Activated B cell treated with CpG ODN at 0.5 μM for 24 hours (primary cell): ENCODE data around the gene SYCE3. TPM values are rescaled to one million over a fixed set of nuclear protein-coding genes. Genes with fewer than 3 reads are reported as not detected.
"Not testable (repeated sequence)": the region's sequence is repeated elsewhere in the genome, so short reads cannot be mapped to it uniquely, and the experiment has no call there.

ENCODE experiments used
- ATAC-seq: fragments of 200-7000 bp; cut with Tn5 transposase; one replicate; pipeline ENCODE4 v1.10.0; 2021; ENCODE audit warnings: low read depth, mild to moderate bottlenecking, moderate library complexity
- CTCF ChIA-PET: fragments of 350-600 bp; sonication (Branson Sonifier 250); formaldehyde crosslinking; loops from one replicate; lab custom pipeline; 2021; ENCODE audit warnings: antibody characterized with exemption; lab: Charles Lee
- POLR2A ChIA-PET: fragments of 350-600 bp; sonication (Branson Sonifier 250); formaldehyde crosslinking; loops from one replicate; lab custom pipeline; 2021; ENCODE audit warnings: antibody characterized with exemption; lab: Charles Lee
- DNase-seq: peaks from one replicate; pipeline ENCODE4 v3.0.0; 2022
- H3K27ac Mint-ChIP-seq: one replicate; pipeline ENCODE4 v1.8.0; 2020; ENCODE audit warnings: mixed read lengths
- H3K27me3 Mint-ChIP-seq: one replicate; pipeline ENCODE4 v1.8.0; 2021; ENCODE audit warnings: mixed read lengths
- H3K36me3 Mint-ChIP-seq: one replicate; pipeline ENCODE4 v1.8.0; 2021; ENCODE audit warnings: low read depth, mixed read lengths
- H3K4me1 Mint-ChIP-seq: one replicate; pipeline ENCODE4 v1.8.0; 2021; ENCODE audit warnings: mixed read lengths
- H3K4me3 Mint-ChIP-seq: one replicate; pipeline ENCODE4 v1.8.0; 2020; ENCODE audit warnings: mild to moderate bottlenecking, mixed read lengths
- H3K9me3 Mint-ChIP-seq: one replicate; pipeline ENCODE4 v1.8.0; 2020; ENCODE audit warnings: mixed read lengths
- intact Hi-C: fragments of 100-400 bp; cut with micrococcal nuclease; formaldehyde crosslinking; loops from one replicate; pipeline ENCODE4 v1.15.1; 2024
- total RNA-seq: library from RNA; stranded (reverse); gene quantifications from 2 replicates; pipeline ENCODE4 v1.2.3, GENCODE V29; 2022
- TF ChIP-seq, protein P1 (sequence below): fragments of 200-600 bp; IDR thresholded peaks from one replicate; pipeline ENCODE4 v1.8.0; 2022; ENCODE audit warnings: antibody characterized with exemption, mild to moderate bottlenecking

The SYCE3 gene
- total RNA-seq, 1 donor from 2014 or later = not detected

DNA sequence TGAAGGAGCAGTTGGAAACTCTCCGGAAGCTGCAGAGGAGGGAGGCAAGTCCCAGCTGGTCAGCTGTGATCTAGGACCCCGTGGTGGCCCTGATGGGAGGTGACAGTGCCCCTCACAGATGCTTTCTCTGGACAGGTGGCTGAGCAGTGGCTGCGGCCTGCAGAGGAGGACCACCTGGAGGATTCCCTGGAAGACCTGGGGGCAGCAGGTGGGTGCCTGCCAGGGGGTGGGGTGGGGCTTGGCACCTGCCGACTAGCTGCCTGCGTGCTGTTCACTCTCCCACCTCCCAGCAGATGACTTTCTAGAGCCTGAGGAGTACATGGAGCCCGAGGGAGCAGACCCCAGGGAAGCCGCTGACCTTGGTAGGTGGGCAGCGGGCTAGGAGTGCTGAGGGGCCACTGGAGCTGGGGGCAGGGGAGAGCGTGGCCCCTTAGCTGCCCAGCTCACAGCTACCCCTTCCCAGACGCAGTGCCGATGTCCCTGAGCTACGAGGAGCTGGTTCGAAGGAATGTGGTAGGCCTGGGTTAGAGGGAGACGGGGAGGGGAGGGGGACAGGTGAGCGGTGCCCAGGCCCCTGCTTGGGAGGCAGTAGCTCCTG is 40.4 kb downstream of the SYCE3 start:
- H3K4me3 Mint-ChIP-seq = no peak overlapping the region
- TF ChIP-seq, protein P1, sequence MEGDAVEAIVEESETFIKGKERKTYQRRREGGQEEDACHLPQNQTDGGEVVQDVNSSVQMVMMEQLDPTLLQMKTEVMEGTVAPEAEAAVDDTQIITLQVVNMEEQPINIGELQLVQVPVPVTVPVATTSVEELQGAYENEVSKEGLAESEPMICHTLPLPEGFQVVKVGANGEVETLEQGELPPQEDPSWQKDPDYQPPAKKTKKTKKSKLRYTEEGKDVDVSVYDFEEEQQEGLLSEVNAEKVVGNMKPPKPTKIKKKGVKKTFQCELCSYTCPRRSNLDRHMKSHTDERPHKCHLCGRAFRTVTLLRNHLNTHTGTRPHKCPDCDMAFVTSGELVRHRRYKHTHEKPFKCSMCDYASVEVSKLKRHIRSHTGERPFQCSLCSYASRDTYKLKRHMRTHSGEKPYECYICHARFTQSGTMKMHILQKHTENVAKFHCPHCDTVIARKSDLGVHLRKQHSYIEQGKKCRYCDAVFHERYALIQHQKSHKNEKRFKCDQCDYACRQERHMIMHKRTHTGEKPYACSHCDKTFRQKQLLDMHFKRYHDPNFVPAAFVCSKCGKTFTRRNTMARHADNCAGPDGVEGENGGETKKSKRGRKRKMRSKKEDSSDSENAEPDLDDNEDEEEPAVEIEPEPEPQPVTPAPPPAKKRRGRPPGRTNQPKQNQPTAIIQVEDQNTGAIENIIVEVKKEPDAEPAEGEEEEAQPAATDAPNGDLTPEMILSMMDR = no peak
- no peak for DNase-seq
- ATAC-seq = no peak
- ChIA-PET CTCF (interaction anchor here (1.0 kb wide), 1 partner anchor 14 kb away, joined by 3 read pairs; the partner anchor contains the start of gene NCAPH2), POLR2A (interaction anchor here (0.8 to 2.0 kb wide), 5 partner anchors 14 to 99 kb away, joined by 3 to 13 read pairs (median 5); partner anchors contain the start of genes LMF2, NCAPH2 and SYCE3)
- no peak overlapping the region for H3K27ac Mint-ChIP-seq
- H3K4me1 Mint-ChIP-seq = peaks cover 15% of the 10 kb centered on the region
- H3K27me3 Mint-ChIP-seq = no peaks in the 10 kb centered on the region
- H3K9me3 Mint-ChIP-seq = no peaks in the 10 kb centered on the region
- peaks cover 51% of the 10 kb centered on the region for H3K36me3 Mint-ChIP-seq
- intact Hi-C loops = no loop called here

DNA sequence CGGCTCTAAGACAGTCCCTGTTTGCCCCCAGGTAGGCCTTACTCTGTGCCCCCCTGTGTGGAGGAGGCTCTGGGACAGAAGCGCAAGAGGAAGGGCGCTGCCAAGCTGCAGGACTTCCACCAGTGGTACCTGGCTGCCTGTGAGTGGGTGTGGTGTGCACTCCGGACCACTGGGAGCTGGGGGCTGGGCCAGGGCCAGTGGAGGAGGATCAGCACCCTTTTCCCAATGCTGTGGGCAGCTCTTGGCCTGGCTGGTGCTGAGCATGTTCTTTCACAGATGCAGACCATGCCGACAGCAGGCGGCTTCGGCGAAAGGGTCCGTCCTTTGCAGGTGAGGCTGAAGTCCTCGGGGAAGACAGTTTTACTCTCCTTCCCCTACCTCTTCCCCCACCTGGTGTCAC is 41.0 kb downstream of the SYCE3 start:
- TF ChIP-seq, protein P1 = no peak
- H3K4me1 Mint-ChIP-seq = peaks cover 9% of the 10 kb centered on the region
- DNase-seq (no peak), ATAC-seq (no peak)
- no peaks in the 10 kb centered on the region for H3K9me3 Mint-ChIP-seq
- POLR2A ChIA-PET = interaction anchor here (1.1 to 2.0 kb wide), 3 partner anchors 13 to 99 kb away, joined by 5 to 13 read pairs (median 6); partner anchors contain the start of genes LMF2 and NCAPH2
- H3K36me3 Mint-ChIP-seq = peaks cover 53% of the 10 kb centered on the region
- no peak overlapping the region for H3K27ac Mint-ChIP-seq
- H3K4me3 Mint-ChIP-seq = no peak overlapping the region
- CTCF ChIA-PET = interaction anchor here (1.0 kb wide), 1 partner anchor 13 kb away, joined by 3 read pairs; the partner anchor contains the start of gene NCAPH2
- intact Hi-C loops = no loop called here
- H3K27me3 Mint-ChIP-seq = no peaks in the 10 kb centered on the region

DNA sequence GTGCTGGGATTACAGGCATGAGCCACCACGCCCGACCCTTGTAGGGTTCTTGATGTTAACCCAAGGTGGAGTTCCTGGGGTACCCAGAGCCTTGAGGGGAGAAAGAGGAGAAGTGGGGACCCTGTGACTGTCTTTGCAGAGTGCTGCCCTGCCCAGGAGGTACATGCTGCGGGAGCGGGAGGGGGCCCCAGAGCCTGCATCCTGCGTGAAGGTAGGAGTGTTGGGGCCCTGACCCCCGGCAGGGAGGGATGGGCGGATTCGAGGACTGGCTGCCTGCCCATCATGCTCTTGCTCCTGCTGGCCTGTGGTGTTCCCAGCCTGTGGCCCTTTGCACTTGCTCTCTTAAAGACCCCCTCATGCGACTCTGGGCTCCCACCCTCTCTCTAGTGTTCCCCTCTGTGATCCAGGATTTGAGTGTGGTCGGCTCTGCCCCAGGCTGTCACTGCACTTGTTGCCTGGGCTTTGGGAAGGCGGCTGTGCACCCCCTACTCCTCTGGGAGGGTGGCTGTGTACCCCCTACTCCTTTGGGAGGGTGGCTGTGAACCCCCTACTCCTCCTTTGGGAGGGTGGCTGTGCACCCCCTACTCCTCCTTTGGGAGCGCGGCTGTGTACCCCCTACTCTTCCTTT is 41.8 kb downstream of the SYCE3 start:
- Mint-ChIP-seq H3K27me3 (no peaks in the 10 kb centered on the region), H3K9me3 (no peaks in the 10 kb centered on the region), H3K4me1 (peaks cover 7% of the 10 kb centered on the region), H3K4me3 (no peak overlapping the region), H3K36me3 (peaks cover 61% of the 10 kb centered on the region), H3K27ac (no peak overlapping the region)
- POLR2A ChIA-PET = no interaction called here
- TF ChIP-seq, protein P1 = no peak
- DNase-seq (no peak), ATAC-seq (no peak)
- CTCF ChIA-PET = no interaction called here
- intact Hi-C loops = no loop called here

DNA sequence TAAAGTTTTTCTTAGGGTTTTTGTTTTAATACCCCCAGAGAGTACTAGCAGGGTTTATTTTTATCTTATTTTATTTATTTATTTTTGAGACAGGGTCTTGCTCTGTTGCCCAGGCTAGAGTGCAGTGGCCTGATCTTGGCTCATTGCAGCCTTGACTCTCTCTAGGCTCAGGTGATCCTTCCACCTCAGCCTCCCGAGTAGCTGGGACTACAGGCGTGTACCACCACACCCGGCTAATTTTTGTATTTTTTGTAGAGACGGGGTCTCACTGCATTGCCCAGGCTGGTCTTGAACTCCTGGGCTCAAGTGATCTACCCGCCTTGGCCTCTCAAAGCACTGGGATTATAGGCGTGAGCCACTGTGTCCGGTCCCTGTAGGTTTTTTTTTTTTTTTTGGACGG is 42.5 kb downstream of the SYCE3 start:
- DNase-seq, H3K4me1 Mint-ChIP-seq, H3K27me3 Mint-ChIP-seq, intact Hi-C loops, H3K9me3 Mint-ChIP-seq, CTCF ChIA-PET, H3K27ac Mint-ChIP-seq, ATAC-seq, H3K4me3 Mint-ChIP-seq: not testable (repeated sequence)
- POLR2A ChIA-PET = interaction anchor here (1.4 kb wide), 1 partner anchor 13 kb away, joined by 4 read pairs; the partner anchor contains the start of genes LMF2 and NCAPH2
- peaks cover 64% of the 10 kb centered on the region for H3K36me3 Mint-ChIP-seq

DNA sequence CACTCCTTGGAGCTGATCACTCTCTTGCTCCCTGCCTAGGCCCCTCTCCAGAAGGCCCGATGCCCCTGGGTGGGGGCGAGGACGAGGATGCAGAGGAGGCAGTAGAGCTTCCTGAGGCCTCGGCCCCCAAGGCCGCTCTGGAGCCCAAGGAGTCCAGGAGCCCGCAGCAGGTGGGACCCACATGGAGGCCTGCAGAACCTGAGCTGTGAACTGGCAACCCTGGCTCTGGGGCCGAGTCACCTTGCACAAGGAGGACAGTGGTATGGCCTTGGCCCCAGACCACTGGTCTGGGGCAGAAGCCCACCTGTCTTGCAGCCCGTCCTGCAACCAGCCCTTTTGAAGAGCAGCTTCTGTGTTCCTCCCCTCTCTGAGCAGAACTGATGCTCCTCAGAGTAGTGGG is 43.6 kb downstream of the SYCE3 start:
- H3K27me3 Mint-ChIP-seq = no peaks in the 10 kb centered on the region
- ChIA-PET CTCF (interaction anchor here (0.9 kb wide), 1 partner anchor 47 kb away, joined by 3 read pairs; no protein-coding TSS in a partner anchor), POLR2A (interaction anchor here (0.6 to 1.4 kb wide), 2 partner anchors 12 to 46 kb away, joined by 4 read pairs; partner anchors contain the start of genes LMF2 and NCAPH2)
- no peak for DNase-seq
- intact Hi-C loops = no loop called here
- TF ChIP-seq, protein P1 = no peak
- H3K27ac Mint-ChIP-seq = no peak overlapping the region
- H3K4me3 Mint-ChIP-seq = no peak overlapping the region
- H3K4me1 Mint-ChIP-seq = peaks cover 3% of the 10 kb centered on the region
- H3K9me3 Mint-ChIP-seq = no peaks in the 10 kb centered on the region
- H3K36me3 Mint-ChIP-seq = peaks cover 67% of the 10 kb centered on the region
- ATAC-seq = no peak
